CD4-positive, alpha-beta T cell treated with Interleukin-17A for 4 hours (primary cell): Measurements from ENCODE around the gene URM1.

ENCODE experiments used
- DNase-seq: peaks from one replicate; pipeline ENCODE4 v3.0.0-alpha.2; 2020; ENCODE audit warnings: mixed read lengths

The URM1 gene

DNA sequence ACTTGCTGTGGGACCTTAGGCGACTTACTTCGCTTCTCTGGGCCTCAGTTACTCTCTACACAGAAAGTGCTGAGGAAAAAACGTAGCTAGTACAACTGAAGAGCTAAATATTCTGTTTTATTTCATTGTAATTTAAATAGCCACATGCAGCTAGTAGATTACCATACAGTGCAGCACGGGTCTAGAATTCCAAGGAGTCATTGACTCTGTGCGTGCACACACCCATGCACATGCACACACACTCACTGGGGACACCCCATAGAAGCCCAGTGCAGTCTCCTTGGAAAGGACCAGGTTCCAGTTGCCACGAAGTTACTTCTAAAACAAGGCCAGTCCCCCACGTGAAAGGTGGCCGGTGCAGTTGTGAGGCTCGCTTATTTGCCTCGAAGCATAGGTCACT lies 17.0 kb downstream of the URM1 start:
- DNase-seq: no peak

DNA sequence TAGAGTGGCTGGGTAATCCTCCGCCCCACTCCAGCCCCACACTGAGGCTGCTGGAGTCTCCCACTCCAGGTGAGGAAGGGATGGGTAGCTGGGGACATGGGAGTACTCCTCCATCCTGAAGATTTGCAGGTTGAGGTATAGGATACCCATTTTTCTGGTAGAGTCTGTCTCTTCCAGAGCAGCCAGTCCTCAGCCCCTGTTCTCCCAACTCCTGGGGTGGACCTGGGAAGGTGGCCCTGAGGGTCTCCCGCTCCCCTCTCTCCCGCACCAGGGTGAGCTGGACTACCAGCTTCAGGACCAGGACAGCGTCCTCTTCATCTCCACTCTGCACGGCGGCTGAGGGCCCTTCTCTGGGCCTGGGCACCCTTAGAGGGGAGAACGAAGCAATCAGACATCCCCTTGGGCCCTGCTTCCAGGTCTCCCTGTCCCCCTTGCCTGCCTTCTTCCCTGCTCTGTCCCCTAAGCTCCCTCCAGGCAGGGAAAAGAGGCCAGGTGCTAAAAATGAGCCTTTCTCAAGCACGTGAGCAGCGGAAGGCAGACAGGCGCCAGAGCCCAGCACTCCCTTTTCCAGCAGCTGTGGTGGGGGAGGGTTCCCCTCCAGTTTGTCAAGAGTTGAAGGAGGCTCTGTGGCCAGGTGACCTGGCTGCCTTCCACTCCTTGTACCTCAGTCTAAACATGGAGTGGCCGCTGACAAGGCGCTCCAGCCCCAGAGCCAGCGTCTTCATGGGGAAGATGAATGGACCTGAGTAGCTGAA lies 18.4 kb downstream of the URM1 start:
- no peak for DNase-seq

DNA sequence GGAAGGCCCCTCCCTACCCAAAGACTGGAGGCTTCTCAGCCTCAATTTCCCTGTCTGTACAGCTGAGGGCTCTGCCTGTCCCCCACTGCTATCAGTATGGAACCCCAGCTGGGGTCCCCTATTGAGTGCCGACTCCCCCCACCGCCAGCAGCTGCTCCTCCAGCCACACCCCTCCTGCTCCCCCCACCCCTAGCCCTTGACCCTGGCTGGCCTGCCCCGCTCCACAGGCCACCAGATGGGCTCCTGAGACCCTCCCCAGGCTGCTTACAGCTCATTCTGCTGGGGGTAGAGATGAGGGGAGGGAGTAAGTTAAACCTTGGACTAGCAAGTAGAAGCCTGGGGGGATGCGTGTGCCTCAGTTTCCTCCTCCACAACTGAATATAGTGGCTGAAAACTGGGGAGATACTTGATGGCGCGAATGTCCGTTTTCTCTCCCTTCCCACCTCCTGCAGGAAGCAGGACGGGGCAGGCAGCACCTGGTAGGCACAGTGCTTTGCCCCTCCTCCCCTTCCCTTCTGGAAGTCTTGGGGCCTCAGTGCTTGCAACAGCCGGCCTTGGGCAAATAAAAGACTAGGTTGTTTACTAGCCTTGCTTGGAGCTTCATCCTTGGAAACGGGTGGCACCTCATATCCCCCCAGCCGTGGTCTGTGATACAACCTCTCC lies 19.1 kb downstream of the URM1 start:
- DNase-seq: no peak

DNA sequence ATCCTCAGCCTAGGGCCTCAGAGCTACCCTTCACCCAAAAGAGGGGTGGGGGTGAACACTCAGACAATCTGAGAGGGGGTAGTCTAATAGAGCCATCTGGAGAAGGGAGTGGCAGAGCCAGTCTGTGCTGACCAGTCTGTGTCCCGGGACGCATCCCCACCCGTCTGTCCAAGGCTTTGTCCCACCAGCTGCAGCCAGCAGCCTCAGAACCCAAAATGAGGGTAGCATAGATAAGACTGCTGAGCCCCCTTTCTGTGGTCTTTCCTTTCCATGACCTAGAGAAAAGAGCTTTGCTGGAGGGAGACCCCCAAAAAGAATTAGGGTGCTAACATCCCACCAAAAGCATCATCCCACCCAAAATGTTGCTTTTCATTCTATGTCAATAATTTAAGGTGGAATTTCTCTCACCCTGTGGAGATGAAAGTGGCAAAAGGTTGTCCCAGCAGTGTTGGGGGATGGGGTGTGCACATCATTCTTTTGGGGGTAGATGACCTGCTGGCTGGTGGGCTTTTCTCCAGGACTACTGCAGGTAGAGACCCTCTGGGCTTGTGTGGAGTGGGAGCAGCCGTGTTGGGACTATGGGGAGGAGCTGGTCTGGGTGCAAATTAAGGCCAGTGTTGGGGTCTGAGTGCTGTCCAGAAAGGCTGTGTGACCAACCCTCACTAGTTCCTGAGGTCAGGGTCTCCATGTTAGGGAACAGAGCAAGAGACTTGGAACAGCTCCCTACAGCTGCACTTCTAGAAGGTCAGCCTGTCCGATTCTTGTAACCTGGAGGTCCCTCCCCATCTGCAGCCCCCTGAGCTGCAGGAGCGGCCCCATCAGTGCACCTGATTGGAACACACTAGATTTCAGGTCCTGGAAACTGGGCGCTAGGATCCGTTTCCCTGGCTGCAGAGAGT lies 19.9 kb downstream of the URM1 start:
- DNase-seq: no peak

DNA sequence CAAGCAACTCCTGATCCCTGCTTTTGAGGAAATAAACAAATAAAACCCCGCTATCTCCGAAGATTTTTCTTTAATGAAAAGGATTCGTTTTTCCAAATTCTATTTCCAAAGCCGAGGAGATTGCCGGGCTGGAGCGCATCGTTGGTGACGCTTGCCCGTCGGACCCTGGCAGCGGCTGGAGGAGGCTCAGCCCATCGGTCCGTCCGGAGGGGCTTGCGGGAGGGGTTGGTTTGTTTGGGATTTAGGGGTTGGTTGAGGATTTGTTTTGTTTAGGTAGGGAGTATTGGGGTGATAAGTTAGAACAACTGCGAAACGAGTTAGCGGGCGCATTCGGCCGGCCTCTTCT lies 20.8 kb downstream of the URM1 start:
- DNase-seq: no peak

DNA sequence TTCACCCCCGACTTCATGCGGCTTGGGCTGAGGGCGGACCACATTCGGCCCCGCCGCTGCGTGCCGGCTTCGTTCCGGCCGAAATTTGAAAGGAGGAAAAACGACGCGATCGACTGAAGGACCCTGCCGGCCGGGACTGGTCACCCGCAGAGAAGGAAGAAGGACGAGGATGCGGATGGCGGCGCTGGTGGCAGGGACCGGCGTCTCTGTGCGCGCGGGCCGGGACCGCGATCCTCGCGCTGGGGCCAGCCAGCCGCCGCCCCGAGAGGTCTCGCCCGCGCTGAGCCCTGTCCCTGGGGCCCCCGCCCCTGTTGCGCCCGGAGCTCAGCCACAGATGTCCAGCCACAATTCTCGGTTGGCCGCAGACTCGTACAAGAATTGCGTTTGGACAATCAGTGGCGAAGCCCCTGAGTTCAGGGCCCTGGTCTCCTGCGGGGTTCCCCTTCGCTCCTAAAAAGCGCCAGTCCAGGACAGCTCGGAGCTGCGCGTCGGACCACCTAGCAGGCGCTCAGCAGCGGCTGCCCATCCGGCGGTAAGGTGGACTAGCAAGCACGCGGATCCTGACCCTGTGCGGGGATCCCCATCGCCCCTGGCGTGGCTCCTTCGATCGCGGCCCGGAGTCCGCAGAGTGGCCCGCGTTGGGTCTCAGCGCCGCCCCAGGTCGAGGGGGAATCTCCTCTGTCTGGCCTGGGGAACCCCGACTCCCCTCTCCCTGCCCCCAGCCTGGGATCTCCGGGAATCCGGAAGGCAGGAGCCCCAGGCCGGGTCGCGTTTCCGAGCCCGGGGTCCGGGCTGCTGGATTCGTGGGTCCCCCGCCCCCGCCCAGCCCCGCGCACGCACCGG lies 21.3 kb downstream of the URM1 start:
- no peak for DNase-seq

DNA sequence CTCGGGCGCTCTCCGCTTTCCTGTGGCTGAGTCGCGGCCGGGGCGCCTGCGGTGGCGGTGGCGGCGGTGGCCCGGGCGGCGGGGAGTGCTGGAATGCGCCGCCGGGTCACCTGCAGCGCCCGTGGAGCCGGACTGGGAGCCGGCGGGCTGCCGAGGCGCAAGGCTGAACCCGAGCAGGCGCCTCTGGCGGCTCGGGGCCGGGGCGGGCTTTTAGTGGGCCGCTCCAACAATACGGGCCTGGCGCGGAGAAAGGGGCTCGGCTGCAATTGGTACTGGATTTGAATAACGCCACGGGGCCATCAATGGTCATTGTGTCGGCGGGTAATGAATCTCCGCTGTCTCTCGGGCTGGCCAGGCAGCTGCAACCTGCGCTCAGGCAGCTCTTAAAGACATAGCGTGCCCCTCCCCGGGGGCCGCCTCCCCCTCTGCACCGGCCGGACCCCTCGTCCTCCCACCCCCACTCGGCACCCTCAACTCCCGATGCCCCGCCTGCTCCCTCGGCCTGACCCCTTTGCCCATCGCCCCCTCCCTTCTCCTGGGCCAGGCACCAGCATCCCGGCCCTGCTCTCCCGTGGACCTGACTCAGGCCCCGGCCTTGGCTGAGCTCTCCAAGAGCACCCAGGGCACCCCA lies 22.1 kb downstream of the URM1 start:
- no peak for DNase-seq

DNA sequence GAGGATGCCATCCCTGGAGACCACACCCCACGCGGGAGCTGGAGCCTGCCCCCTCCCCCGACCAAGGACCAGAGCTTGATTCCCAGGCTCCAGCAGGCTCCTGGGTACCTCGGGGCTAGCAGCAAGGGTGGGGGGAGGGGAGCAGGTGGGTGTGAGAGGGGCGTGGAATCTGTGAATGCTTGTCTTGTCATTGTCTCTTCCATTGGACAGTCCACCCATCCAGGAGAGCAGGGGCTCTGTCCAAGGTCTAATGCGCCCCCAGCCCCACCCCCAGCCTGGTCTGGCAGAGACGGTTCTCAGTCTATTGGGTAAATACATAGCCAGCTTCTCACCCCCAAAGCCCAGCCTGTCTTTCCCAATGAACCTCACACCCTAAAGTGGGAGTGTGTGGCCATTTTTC lies 22.8 kb downstream of the URM1 start:
- DNase-seq: no peak

DNA sequence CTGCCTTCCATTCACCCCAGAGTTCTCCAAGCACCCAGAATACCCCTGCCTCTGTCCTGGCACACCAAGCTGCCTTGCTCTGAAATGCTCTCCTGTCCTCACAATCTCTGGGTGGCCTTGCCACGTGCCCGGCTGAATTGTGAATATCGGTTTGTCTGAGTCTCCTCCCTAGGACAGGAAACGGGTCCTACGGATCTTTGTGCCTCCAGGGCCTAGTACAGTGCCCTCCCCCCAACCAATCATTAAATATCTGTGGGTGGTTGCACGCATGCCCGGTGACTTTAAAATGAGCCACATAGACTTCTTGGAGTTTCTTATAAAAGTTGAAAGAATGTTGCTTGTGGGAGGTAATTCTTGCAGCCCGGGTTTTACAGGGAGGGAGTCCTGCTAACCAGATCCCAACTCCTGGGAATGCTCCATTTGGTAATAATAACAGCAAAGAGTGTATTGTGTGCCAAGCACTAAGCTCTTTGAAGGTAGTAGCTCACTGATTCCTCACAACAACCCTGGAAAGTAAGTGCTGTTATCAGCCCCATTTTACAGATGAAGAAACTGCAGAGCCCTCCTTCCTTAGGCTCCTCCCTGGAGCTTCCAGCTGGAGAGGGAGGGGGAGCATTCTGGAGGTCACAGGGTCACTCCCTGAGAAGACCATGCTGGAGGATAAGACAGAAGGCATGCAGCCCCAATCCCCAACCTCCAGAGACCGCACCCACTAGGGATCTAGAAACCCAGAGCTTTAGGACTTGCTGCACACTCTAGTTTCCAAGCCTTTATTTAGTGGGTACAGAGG lies 23.4 kb downstream of the URM1 start:
- no peak for DNase-seq

DNA sequence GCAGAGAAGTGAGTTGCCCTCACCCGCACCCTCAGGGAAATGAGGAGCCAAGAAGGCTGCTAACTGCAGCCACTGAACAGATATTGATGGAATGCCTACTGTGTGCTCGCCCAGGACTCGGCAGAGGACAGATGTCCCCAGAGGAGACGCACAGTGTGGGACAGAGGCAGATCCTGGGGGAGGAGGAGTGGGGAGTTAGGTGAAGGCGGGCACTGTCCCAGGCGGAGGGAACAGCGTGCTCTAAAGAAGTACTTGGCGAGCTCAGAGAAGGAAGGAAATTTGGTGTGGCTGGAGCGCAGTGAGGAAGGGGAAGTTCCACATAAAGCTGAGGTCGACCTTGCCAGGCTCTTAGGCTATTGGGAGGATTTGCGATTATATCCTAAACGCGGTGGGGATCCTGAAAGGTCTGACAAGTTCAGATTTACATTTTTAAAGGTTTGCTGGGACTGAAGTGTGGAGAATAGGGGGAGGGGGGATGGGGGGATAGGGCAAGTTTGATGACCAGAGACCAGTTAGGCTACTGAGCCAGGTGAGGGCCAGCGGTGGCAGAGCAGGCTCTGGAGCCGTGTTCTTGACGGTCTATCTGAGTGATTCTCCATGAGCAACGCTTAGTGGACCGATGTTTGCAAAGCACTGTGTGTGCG lies 25.9 kb downstream of the URM1 start:
- DNase-seq: no peak

DNA sequence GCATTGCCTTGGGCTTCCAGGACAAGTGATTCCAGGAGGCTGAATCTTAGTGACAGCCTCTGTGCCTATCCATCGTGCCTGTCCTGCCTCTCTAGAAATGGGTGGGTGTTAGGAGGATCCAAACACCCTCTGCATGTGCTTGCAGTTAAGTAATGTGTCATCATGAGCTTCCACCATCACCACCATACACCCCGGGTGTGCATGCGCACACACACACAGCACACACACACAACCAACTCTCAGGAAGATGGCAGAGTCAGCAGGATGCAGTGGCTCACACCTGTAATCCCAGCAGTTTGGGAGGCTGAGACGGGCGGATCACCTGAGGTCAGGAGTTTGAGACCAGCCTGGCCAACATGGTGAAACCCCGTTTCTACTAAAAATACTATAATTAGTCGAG lies 26.7 kb downstream of the URM1 start:
- DNase-seq: no peak

DNA sequence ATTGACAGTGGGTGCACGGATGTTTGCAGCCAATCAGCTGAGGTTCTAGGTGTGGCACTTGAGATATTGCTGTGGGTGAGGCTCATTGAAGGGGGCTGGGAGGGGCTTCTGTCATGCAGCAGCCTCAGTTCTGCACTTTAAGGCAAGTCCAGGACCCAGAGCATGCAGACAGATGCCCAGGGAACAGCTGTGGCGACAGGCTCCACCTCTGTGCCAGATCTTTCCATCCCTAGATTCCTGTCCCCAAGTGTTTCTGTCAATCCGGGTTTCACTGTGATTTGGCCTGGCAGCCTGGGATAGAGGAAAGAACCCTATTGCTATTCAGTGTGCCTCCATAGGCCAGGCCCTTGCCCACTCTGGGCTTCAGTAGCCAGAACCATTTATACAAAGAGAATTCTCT lies 28.7 kb downstream of the URM1 start:
- no peak for DNase-seq

DNA sequence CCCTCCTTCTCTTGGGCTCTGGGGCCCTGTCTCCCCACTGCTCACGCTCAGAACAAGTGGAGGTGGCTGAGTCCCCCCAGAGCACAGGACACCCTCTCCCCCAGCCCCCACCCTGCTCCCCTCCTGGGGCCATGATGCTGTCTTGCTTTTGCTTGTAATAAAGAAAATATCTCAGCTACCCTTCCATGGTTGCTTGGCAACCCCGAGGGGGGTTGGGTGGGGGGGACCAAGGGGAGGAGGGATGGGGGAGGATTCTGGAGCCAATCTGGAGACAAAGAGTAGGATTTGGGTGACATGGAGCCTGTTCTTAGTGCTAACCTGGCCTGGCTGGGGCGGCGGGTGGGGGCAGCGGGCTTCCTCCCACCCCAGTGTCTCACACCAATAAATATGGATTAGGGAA lies 33.4 kb downstream of the URM1 start:
- DNase-seq: no peak

DNA sequence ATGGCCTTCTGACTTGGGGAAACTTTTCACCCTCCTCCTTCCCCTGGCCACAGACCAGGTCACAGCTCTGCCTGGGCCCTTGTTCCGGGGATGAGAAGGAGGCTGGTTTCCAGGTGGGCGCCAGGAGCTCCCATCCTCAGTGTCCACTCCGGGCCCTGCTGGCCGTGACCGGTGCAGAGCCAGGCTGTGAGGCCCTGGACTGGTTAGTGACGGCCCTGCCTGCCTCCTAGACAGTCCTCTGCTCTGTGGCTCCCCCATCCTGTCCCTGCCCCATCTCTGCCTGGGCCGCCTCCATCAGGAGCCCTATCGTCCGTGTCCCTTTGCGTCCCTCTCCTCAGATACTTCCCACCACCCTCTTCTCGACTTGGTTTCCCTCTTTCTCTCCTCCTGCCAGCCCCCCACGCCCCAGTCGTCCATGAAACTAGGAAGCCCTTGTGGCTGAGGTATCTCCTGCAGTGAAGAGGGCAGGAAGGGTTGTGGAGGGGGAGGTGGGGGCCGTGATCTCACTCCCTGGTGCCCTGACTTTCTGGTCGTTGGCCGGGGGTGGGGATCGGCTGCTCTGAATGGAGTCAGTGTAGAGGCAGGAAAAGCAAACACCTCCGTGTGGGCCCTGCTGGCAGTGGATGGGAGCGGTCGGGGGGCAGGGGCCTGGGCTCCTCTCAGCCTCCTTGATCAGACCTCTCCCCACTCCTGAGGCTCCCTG lies 34.1 kb downstream of the URM1 start:
- DNase-seq: no peak

DNA sequence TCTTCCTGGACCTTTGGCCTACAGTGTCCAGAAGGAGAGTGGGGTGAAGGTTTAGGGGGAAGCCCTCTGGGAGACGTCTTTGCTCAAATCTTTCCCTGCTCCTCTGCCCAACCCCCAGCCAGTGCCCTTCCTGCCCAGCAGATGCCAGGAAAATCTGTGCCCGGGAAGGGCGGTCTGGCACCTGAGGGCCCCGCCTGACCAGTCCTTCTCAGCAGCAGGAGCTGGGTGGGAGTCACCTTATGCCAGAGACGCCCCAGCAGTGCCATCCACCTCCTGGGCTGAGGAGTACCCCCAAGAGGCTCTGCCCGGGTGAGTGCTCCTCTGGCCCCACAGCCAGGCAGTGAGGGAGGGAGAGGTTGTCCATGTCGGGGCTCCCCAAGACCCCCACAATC lies 34.6 kb downstream of the URM1 start:
- DNase-seq: no peak

DNA sequence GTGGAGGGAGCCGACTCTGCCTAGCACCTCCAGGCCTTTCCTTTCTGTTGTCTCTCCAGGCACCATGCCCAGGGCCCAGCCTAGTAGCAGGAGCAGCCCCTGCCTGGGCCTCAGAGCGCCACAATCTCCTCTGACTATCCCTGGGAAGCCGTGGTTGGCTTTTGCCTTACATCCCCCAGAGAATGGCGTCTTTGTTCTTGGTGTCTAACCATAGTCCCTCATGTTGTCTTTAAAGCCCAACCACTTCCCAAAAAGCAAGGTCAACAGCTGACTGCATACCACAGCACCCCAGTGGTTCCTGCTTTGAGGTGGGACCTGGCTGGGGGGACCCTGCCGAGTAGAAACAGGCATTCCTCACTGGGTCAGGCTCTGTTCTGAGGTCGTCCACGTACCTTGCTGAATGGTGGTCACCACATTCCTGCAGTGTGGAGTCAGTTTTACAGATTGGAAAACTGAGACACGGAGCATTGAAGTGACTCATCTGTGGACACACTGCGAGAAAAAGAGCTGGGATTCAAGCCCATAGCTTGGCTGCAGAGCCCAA lies 35.7 kb downstream of the URM1 start:
- no peak for DNase-seq

DNA sequence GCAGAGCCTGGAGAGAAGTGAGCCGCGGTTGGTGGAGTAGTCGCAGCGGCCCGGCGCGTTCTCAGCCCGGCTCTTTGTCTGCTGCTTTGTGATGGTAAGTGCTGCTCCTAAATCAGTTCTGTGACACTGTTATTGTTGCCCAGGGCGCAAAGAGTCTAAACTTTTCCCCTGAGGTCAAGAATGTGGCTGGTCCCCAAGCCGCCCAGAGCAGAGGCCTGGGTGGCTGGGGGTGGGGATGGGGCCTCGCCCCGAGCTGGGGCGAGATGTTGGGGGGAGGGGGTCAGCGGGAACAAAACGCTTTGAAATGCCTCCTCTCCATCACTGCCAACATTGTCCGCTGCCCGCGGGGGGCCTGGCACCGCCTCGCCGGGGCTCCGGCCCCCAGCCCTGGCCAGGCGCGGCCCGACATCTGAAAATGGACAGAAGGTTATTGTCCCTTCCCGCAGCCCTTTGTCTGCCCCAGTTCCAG lies 37.8 kb downstream of the URM1 start:
- no peak for DNase-seq

DNA sequence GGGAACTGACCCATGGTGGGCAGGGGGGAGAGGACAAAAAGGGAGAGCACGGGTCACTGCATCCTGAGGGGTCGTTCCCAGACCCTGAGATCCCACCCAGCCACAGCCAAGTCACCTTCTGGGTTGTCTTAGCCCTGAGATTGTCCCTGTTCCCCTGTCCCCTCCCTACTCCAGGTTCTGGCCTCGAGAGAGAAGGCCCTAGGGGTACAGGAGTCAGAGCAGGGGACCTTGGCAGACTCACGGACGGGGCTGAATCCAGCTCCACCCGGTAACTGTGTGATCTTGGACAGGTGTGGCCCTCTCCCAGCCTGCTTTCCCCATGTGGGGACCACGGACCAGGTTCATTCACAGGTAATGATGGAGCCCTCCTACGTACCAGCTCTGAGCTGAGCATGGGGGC lies 38.3 kb downstream of the URM1 start:
- DNase-seq: no peak

DNA sequence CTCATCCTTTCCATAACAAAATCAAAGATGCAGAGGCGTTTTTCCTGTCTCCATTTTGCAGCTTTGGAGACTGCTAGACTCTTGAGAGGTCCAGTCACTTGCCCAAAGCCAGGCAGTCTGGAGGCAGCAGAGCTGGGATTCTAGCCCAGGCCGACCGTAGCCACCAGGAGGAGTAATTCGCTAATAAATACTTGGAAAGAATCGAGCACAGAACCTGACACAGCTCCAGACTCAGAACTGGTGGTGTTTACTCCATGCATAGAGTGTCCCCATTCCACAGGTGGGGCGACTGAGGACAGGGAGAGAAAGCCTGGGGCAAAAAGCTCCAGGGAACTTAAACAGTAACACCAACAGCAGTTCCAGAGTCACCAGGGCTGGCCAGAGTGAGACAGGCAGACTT lies 38.8 kb downstream of the URM1 start:
- no peak for DNase-seq
